HG02943 (cell line): ENCODE data around the gene NPSR1.
"Not testable (repeated sequence)": the region's sequence is repeated elsewhere in the genome, so short reads cannot be mapped to it uniquely, and the experiment has no call there.

Source experiments
- ATAC-seq: cut with Tn5 transposase; IDR thresholded peaks from one replicate; pipeline ENCODE4 v1.9.1; 2021; ENCODE audit warnings: mild to moderate bottlenecking, low read depth, moderate library complexity; ENCODE audit not compliant: unreplicated experiment

Gene NPSR1

DNA sequence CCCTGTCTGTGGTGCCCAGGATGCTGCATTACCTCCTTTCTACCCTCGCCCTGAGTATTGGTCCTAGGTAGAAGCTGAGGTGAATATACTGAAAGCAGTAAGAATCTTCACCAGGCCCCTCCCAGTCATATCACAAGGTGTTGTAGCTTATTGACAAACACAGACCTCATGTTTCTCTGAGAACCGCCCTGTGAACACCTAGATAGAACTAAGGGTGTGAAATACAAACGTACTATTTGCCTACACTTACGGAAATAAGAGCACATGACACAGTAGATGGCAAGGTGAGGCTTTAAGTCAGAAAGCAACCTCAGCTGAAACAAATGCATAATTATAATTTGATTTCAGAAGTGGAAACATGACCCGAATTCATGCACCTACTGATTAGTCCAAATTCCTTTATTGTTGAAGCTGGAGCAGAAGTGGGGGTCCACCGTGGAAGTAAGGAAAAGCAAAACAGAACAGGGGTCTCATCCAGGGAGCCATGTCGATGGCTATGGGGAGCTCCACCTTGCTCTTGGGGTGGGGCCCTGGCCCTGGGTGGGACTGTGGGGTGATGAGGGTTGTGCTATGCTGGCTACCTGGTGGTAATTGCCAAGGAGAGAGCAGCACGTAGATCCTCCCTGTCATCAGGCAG, at the start of gene NPSR1:
Gene NPSR1 (plus strand): TSS at position 587 of the 637 bp plus-strand sequence. CDS start 195 bp downstream, outside the sequence.
- ATAC-seq: no peak

GRCh38 chr7:34612661-34613060, 45.4 kb upstream of the NPSR1 start:
- no peak for ATAC-seq

GRCh38 chr7:34620425-34620824, 37.6 kb upstream of the NPSR1 start:
- ATAC-seq: no peak

DNA sequence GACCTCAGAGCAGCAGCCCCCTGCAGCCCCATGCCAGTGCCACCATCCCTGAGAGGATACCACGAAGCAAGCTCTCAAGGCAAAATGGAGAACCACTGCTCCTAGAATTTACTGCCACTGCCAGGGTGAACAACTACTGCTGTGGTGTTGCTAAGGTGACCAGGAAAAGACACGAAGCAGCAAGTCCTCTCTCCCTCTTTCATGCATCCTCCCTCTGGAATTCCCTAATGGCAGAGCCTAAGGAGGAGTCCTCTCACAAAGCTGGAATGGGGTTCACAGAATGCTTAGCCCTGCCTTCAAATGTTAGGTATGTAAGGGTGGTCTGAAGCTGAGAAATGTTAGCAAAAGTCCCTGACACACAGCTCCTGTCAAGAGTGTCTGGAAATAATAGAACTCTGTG, 35.8 kb upstream of the NPSR1 start:
- no peak for ATAC-seq

DNA sequence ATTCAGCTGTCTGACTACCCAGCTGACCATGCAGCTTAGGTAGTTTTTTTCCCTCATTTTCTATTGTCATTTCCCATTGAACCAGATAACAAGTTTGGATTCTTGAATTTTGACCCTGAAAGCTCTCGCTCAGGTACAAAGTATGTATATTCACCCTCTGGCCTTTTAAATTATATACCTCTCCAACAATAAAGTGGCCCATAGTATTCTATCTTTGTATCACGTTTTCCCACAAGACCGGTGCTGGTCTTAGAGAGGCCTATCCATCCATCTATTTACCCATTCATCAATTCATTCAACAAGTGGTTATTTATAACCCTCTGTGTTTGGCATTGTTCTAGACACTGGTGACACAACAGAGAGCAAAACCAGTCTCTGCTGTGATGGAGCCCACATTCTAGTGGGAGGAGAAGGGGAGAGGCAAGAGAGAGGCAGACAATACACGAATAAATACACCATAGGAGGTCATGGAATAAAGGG, 35.2 kb upstream of the NPSR1 start:
- ATAC-seq: no peak

- ATAC-seq: not testable (repeated sequence)
Observed at GRCh38 chr7:34628618-34629017, 29.4 kb upstream of the NPSR1 start.

GRCh38 chr7:34652809-34653208, 5.2 kb upstream of the NPSR1 start:
- no peak for ATAC-seq

GRCh38 chr7:34653787-34654186, 4.2 kb upstream of the NPSR1 start:
- no peak for ATAC-seq

DNA sequence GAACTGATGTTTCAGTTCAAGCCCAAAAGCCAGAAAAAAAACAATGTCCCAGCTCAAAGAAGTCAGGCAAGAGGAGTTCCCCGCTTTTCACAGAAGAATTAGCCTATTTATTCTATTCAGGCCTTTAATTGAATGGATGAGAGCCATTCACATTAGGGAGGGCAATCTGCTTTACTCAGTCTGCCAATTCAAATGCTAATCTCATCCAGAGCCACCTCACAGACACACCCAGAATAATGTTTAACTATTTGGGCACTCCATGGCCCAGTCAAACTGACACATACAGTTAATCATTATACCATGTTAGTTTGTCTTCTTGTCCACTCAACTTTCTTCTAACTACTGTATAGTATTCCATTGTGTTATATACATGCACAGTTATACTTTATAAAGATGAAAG, 2.6 kb upstream of the NPSR1 start:
- ATAC-seq: no peak

DNA sequence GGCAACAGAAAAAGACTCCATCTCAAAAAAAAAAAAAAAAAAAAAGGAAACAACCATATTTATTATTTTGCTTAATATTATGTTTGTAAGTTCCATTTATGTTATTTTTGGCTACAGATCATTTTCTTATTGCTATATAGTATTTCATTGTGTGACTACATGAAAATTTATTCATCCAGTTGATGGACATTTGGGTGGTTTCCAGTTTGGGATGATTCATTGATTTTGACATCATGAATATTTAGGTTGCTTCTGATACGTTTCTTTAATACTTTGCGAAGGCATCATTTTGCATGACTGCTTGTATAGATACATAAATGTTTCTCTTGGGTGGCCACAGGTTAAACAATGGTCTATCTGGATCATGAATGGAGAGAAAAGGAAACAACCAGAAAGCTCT, 2.0 kb upstream of the NPSR1 start:
- no peak for ATAC-seq

- no peak for ATAC-seq
Observed at GRCh38 chr7:34659472-34660075, 1.6 kb downstream of the NPSR1 start.

DNA sequence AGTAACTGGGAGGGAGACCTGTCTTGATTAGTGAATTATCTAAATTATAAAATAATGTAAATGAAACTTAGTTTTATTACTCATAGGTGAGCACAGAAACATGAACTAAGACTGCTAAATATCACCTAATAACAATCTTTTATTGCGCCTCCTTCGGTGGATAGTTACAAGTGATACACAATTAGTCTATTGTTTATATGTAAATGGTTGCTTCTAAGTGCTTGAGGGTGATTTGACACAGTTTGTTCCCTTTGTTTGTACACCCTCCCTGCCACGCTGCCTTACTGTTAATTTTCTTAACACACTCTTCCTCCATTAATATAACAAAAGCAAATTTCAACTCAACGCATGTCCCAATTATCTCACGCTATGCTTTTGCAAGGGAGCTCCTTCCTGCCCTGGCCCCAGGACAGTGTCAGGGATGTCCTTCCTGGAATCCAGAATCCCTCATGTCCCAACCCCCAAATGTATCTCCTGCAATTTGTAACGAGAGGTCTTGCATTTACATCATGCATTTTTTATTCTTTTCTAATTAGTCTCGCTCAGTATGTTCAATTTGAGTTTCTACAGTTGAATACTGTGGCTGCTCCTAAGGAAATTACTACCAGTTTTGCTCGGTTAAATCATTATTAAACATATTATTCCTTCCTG, 4.2 kb downstream of the NPSR1 start:
- no peak for ATAC-seq

DNA sequence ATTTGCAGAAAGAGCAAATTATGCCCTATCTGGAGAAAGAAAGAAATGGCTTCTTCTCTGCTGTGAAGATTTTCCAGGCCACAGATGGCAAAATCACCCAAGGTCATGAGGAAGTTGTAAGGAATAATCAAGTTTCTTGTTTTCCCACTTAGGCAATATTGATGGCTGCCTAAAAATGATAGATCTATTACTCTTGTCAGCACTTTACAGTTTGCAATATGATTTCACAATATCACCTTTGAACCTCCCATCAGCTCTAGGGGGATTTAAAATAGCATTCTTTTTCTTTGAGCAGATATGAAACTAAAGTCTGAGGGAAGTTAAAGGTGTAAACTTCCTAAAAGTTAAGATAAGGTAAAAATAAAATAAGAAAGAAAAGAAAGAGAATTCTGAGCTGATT, 6.7 kb downstream of the NPSR1 start:
- ATAC-seq: no peak

- ATAC-seq: no peak
Observed at GRCh38 chr7:34672430-34672829, 14.4 kb downstream of the NPSR1 start.

- no peak for ATAC-seq
Observed at GRCh38 chr7:34673066-34673465, 15.0 kb downstream of the NPSR1 start.

GRCh38 chr7:34675749-34676374, 17.8 kb downstream of the NPSR1 start:
- peak; percentile 77 for ATAC-seq

- no peak for ATAC-seq
Observed at GRCh38 chr7:34677491-34677890, 19.5 kb downstream of the NPSR1 start.

GRCh38 chr7:34687529-34687928, 29.5 kb downstream of the NPSR1 start:
- ATAC-seq: no peak

DNA sequence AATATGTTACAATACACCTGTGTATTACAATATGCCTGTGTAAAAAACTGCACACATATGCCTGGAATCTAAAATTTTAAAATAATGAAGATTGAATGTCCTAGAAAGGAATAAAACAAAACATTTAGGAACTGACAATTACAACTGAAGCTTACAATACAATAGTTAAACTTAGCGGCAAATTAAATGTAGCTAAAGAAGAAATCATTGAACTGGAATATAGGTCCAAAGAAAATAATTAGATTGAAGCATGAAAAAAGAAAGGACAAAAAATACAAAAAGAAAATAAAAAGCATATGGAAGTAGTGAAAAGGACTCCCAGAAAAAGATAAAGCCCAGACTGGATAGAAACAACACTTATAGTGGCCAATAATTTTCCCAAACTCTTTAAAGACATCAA, 38.4 kb downstream of the NPSR1 start:
- ATAC-seq: no peak

GRCh38 chr7:34709771-34710170, 51.8 kb downstream of the NPSR1 start:
- no peak for ATAC-seq

- ATAC-seq: peak; percentile 65
Observed at GRCh38 chr7:34718867-34719266, 60.8 kb downstream of the NPSR1 start.
